H1 (cell line): ENCODE data around the gene TACC2. TPM values are rescaled to one million over a fixed set of nuclear protein-coding genes. Genes with fewer than 3 reads are reported as not detected.
A peak's percentile ranks its signal among the peaks of the same experiment; 100 is the strongest.

Source experiments
- CTCF ChIA-PET: fragments of 300-600 bp; sonication (Branson Sonifier 250); formaldehyde crosslinking; loops from one replicate; lab custom pipeline; 2021; ENCODE audit not compliant: partially characterized antibody; lab: Charles Lee
- POLR2A ChIA-PET: fragments of 300-600 bp; sonication (Branson Sonifier 250); formaldehyde crosslinking; loops from one replicate; lab custom pipeline; 2021; ENCODE audit warnings: inconsistent platforms; ENCODE audit not compliant: partially characterized antibody; lab: Charles Lee
- DNase-seq, 2 experiments: peaks; one replicate each; pipeline versions ENCODE4 v3.0.0 to v3.0.0-alpha.2; 2010 to 2022; ENCODE audit warnings: low spot score in 2 of 2, low read depth in 1 of 2, mixed read lengths in 1 of 2
- FAIRE-seq: peaks from 2 replicates; lab custom pipeline; 2011; peaks lifted over from hg19 to GRCh38; lab: Jason Lieb, UNC
- H2AFZ ChIP-seq: 2 replicates; pipeline ENCODE4 v1.8.1; 2012; ENCODE audit warnings: low read length, inconsistent platforms
- H2AK5ac ChIP-seq: 2 replicates; pipeline ENCODE4 v1.6.1; 2013; ENCODE audit warnings: low read depth, low read length
- H2BK120ac ChIP-seq: replicated peaks from 2 replicates; pipeline ENCODE3; 2013; ENCODE audit warnings: low read depth, low read length, inconsistent platforms
- H2BK12ac ChIP-seq: 2 replicates; pipeline ENCODE4 v1.6.1; 2013; ENCODE audit warnings: low read depth, low read length
- H2BK15ac ChIP-seq: 2 replicates; pipeline ENCODE4 v1.6.1; 2013; ENCODE audit warnings: low read length
- H2BK20ac ChIP-seq: 2 replicates; pipeline ENCODE4 v1.6.1; 2013; ENCODE audit warnings: low read length
- H2BK5ac ChIP-seq: 2 replicates; pipeline ENCODE4 v1.6.1; 2013; ENCODE audit warnings: low read depth, low read length
- H3K14ac ChIP-seq: 2 replicates; pipeline ENCODE4 v1.6.1; 2013; ENCODE audit warnings: inconsistent platforms; ENCODE audit not compliant: insufficient read length
- H3K18ac ChIP-seq: 2 replicates; pipeline ENCODE4 v1.6.1; 2013; ENCODE audit warnings: low read length; ENCODE audit errors: extremely low read depth
- H3K23ac ChIP-seq: 2 replicates; pipeline ENCODE4 v1.6.1; 2013; ENCODE audit warnings: inconsistent platforms; ENCODE audit not compliant: insufficient read length
- H3K23me2 ChIP-seq: 2 replicates; pipeline ENCODE4 v1.6.1; 2013; ENCODE audit warnings: low read depth, low read length
- H3K27ac ChIP-seq: 2 replicates; pipeline ENCODE4 v1.6.1; 2011; ENCODE audit warnings: low read depth, low read length, inconsistent platforms
- H3K27me3 ChIP-seq, 4 experiments: replicated peaks in 1 of 4; 1 replicate in 1 of 4; 2 replicates in 3 of 4; pipeline versions ENCODE4 v1.6.1 to v1.8.1; 2011 to 2013; ENCODE audit warnings: low read length in 3 of 4, mild to moderate bottlenecking in 3 of 4, inconsistent platforms in 2 of 4, mixed read lengths in 2 of 4, moderate library complexity in 1 of 4; ENCODE audit not compliant: control insufficient read depth in 3 of 4, insufficient read depth in 3 of 4; ENCODE audit errors: extremely low read depth in 1 of 4
- H3K36me3 ChIP-seq, 4 experiments: 2 replicates each; pipeline versions ENCODE4 v1.6.1 to v1.8.1; 2011 to 2013; ENCODE audit warnings: mild to moderate bottlenecking in 4 of 4, low read length in 3 of 4, moderate library complexity in 2 of 4, control low read depth in 1 of 4, inconsistent platforms in 1 of 4; ENCODE audit not compliant: insufficient read depth in 4 of 4, control insufficient read depth in 2 of 4
- H3K4ac ChIP-seq: replicated peaks from 2 replicates; pipeline ENCODE3; 2013; ENCODE audit warnings: low read length, low read depth, mixed read lengths, inconsistent platforms; ENCODE audit not compliant: insufficient read length
- H3K4me1 ChIP-seq, 4 experiments: replicated peaks in 1 of 4; 1 replicate in 1 of 4; 2 replicates in 3 of 4; pipeline versions ENCODE4 v1.6.1 to v1.8.1; 2011 to 2013; ENCODE audit warnings: low read length in 3 of 4, inconsistent platforms in 2 of 4, mixed read lengths in 1 of 4; ENCODE audit not compliant: insufficient read depth in 4 of 4, control insufficient read depth in 3 of 4
- H3K4me2 ChIP-seq, 2 experiments: 2 replicates each; pipeline versions ENCODE4 v1.6.1 to v1.8.1; 2011 to 2013; ENCODE audit warnings: low read depth in 2 of 2, low read length in 2 of 2, control low read depth in 1 of 2, inconsistent platforms in 1 of 2, mild to moderate bottlenecking in 1 of 2; ENCODE audit not compliant: insufficient read depth in 1 of 2
- H3K4me3 ChIP-seq, 4 experiments: fragments of 200-600, 300-600 bp in 1 of 4; sonication (generic), shearing (Covaris generic), sonication (Bioruptor Twin) in 1 of 4; 2 replicates each; pipeline versions ENCODE4 v1.5.1 to v1.8.1; 2011 to 2016; ENCODE audit warnings: low read length in 4 of 4, low read depth in 3 of 4, control low read depth in 2 of 4, inconsistent platforms in 2 of 4, mild to moderate bottlenecking in 2 of 4, mixed read lengths in 1 of 4, moderate library complexity in 1 of 4; ENCODE audit not compliant: insufficient read depth in 2 of 4; ENCODE audit errors: extremely low read depth in 1 of 4
- H3K56ac ChIP-seq: replicated peaks from 2 replicates; pipeline ENCODE3; 2013; ENCODE audit warnings: low read depth, mild to moderate bottlenecking, mixed read lengths, low read length, inconsistent platforms; ENCODE audit not compliant: insufficient read length
- H3K79me1 ChIP-seq: 2 replicates; pipeline ENCODE4 v1.6.1; 2013; ENCODE audit warnings: low read depth, low read length, control low read depth
- H3K79me2 ChIP-seq, 2 experiments: 2 replicates each; pipeline versions ENCODE4 v1.6.1 to v1.8.1; 2012 to 2013; ENCODE audit warnings: low read length in 2 of 2, mild to moderate bottlenecking in 2 of 2, inconsistent platforms in 1 of 2; ENCODE audit not compliant: insufficient read depth in 2 of 2, control insufficient read depth in 1 of 2
- H3K9ac ChIP-seq, 4 experiments: replicated peaks in 1 of 4; 1 replicate in 1 of 4; 2 replicates in 3 of 4; pipeline versions ENCODE4 v1.6.1 to v1.8.1; 2011 to 2013; ENCODE audit warnings: low read depth in 3 of 4, low read length in 3 of 4, control low read depth in 2 of 4, mild to moderate bottlenecking in 2 of 4, moderate library complexity in 2 of 4, inconsistent platforms in 1 of 4; ENCODE audit errors: extremely low read depth in 1 of 4
- H3K9me3 ChIP-seq, 2 experiments: 2 replicates each; pipeline versions ENCODE4 v1.6.1 to v1.8.1; 2012 to 2013; ENCODE audit warnings: mild to moderate bottlenecking in 2 of 2, moderate library complexity in 2 of 2, control low read depth in 1 of 2, inconsistent platforms in 1 of 2, low read depth in 1 of 2, low read length in 1 of 2, mixed read lengths in 1 of 2; ENCODE audit not compliant: insufficient read depth in 2 of 2
- H4K20me1 ChIP-seq, 2 experiments: replicated peaks in 1 of 2; 2 replicates each; pipeline versions ENCODE3 to v1.8.1; 2011 to 2013; ENCODE audit warnings: inconsistent platforms in 2 of 2, low read length in 2 of 2, mild to moderate bottlenecking in 1 of 2; ENCODE audit not compliant: insufficient read depth in 2 of 2, control insufficient read depth in 1 of 2
- H4K5ac ChIP-seq: 2 replicates; pipeline ENCODE4 v1.6.1; 2013; ENCODE audit warnings: low read length, low read depth, mixed read lengths, inconsistent platforms; ENCODE audit not compliant: insufficient read length
- H4K8ac ChIP-seq: 2 replicates; pipeline ENCODE4 v1.8.0; 2013; ENCODE audit warnings: mild to moderate bottlenecking, moderate library complexity, low read length, inconsistent platforms; ENCODE audit not compliant: insufficient read depth; ENCODE audit errors: extremely low read depth
- H4K91ac ChIP-seq: replicated peaks from 2 replicates; pipeline ENCODE3; 2013; ENCODE audit warnings: low read length, mixed read lengths, inconsistent platforms; ENCODE audit not compliant: insufficient read length
- ATF3 ChIP-seq: IDR thresholded peaks from 2 replicates; pipeline ENCODE4 v1.6.1; 2011; ENCODE audit warnings: low read depth, mild to moderate bottlenecking, low read length; ENCODE audit not compliant: insufficient read depth
- E2F6 ChIP-seq: IDR thresholded peaks from 2 replicates; pipeline ENCODE4 v1.6.1; 2012; ENCODE audit warnings: inconsistent platforms
- KDM1A ChIP-seq: fragments of 200-600, 300-600 bp; sonication (generic); IDR thresholded peaks from 2 replicates; pipeline ENCODE4 v1.7.1; 2016; ENCODE audit warnings: mild to moderate bottlenecking, low read length, borderline replicate concordance
- KDM4A ChIP-seq: IDR thresholded peaks from one replicate; pipeline ENCODE4 v1.7.1; 2012; ENCODE audit warnings: low read depth, mild to moderate bottlenecking, moderate library complexity, low read length, inconsistent platforms; ENCODE audit not compliant: severe bottlenecking
- KDM5A ChIP-seq: fragments of 200-600 bp; IDR thresholded peaks from 2 replicates; pipeline ENCODE4 v1.7.1; 2012; ENCODE audit warnings: mild to moderate bottlenecking, low read length, inconsistent platforms, mixed read lengths
- MAFK ChIP-seq: IDR thresholded peaks from 2 replicates; pipeline ENCODE4 v1.6.1; 2012; ENCODE audit warnings: low read depth, mild to moderate bottlenecking, improper control_type of control experiment, low read length
- POLR2A ChIP-seq, 2 experiments: IDR thresholded peaks; 1 replicate in 1 of 2; 2 replicates in 1 of 2; pipeline ENCODE4 v1.6.1; 2011; ENCODE audit warnings: low read depth in 2 of 2, low read length in 2 of 2, mild to moderate bottlenecking in 2 of 2; ENCODE audit errors: control extremely low read depth in 1 of 2
- ZNF274 ChIP-seq: IDR thresholded peaks from 2 replicates; pipeline ENCODE4 v1.7.0; 2012; ENCODE audit warnings: low read length, borderline replicate concordance; ENCODE audit errors: extremely low read depth
- WGBS, 2 experiments: shearing (Covaris generic) in 1 of 2; methylation state at CpG; one replicate each; pipeline versions ENCODE4 v1.1.6 to v1.1.7; 2013 to 2015; ENCODE audit warnings: low lambda C conversion rate in 2 of 2, mixed read lengths in 2 of 2, inconsistent platforms in 1 of 2, low coverage in 1 of 2, missing lambda C conversion rate in 1 of 2; ENCODE audit not compliant: insufficient replicate concordance in 2 of 2, insufficient coverage in 1 of 2, insufficient read length in 1 of 2; ENCODE audit errors: extremely low coverage in 1 of 2, missing lambda C conversion rate in 1 of 2; 5-methylcytosine and 5-hydroxymethylcytosine counted together
- polyA plus RNA-seq, 7 experiments: library from polyadenylated mRNA; depleted of rRNA in 3 of 7; stranded (reverse) in 5 of 7; unstranded in 2 of 7; fragments of >200 nt in 5 of 7; fragments of 200-250 nt in 2 of 7; gene quantifications; 1 replicate in 5 of 7; 2 replicates in 1 of 7; 4 replicates in 1 of 7; pipeline versions ENCODE4 v1.2.1 to v1.2.3, GENCODE V29; 2011 to 2013; ENCODE audit warnings: missing spikeins in 2 of 7, mixed read lengths in 2 of 7
- total RNA-seq: library from RNA; stranded (reverse); fragmentation: NEBNext Ultra II Directional; extraction: Animal tissue kit (Norgen Biotek cat#: 25700); gene quantifications from 2 replicates; pipeline ENCODE4 v1.2.1, GENCODE V29; 2021

Gene TACC2
- total and polyA plus RNA-seq, 2 of the 8 experiments (the other 6 are each of a cell fraction or from before 2014, with no cell fraction given): 21.2 to 46.6 TPM

DNA sequence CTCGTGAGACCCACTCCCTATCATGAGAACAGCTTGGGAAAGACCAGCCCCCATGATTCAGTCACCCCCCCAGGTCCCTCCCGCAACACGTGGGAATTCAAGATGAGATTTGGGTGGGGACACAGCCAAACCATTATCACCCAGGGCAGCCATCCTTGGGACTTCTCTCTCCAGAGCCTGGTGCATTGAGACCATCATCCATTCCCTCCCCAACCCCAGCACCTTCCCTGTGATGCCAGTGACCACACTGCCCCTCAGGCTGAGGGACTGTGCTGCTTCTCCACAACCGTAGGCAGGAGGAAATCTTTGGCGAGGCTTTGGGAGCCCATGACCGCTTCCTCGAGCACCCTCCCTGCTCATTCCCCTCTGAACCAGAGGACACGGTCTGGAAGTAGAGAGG is 64.4 kb downstream of the TACC2 start:
- Histone ChIP-seq H2BK120ac (no peak overlapping the region), H3K4me2 (no peak overlapping the region), H2AK5ac (0 out of 2 replicates have a peak overlapping the region, but pooled peaks have one; percentile 48), H3K18ac (no peak overlapping the region), H3K4ac (no peak overlapping the region), H3K36me3 (no peaks in the 10 kb centered on the region; a peak in 1 of 8 replicates), H2BK20ac (no peak overlapping the region), H3K4me1 (peaks cover 0 to 6% (median 4%) of the 10 kb centered on the region in 4 experiments; a peak in 5 of 7 replicates), H2BK15ac (no peak overlapping the region), H3K23me2 (no peaks in the 10 kb centered on the region), H4K20me1 (no peaks in the 10 kb centered on the region), H4K91ac (no peak overlapping the region), H3K27me3 (no peaks in the 10 kb centered on the region; a peak in 1 of 7 replicates), H3K79me1 (no peaks in the 10 kb centered on the region), H3K23ac (no peak overlapping the region), H3K27ac (no peak overlapping the region), H3K4me3 (no peak overlapping the region), H3K14ac (no peak overlapping the region), H2BK5ac (no peak overlapping the region), H3K79me2 (no peaks in the 10 kb centered on the region), H3K9ac (no peak overlapping the region), H3K56ac (no peak overlapping the region), H3K9me3 (no peaks in the 10 kb centered on the region), H2BK12ac (no peak overlapping the region), H2AFZ (no peak overlapping the region), H4K8ac (no peak overlapping the region), H4K5ac (no peak overlapping the region)
- ChIA-PET POLR2A (no interaction called here), CTCF (interaction anchor here (0.7 to 2.7 kb wide), 3 partner anchors 9 to 19 kb away, joined by 3 to 11 read pairs (median 3); no protein-coding TSS in a partner anchor)
- DNase-seq (no peak), FAIRE-seq (no peak)
- no peak for TF ChIP-seq KDM1A
- TF ChIP-seq ATF3: no peak
- TF ChIP-seq KDM4A: no peak
- no peak for TF ChIP-seq ZNF274
- TF ChIP-seq MAFK: no peak
- TF ChIP-seq POLR2A (IDR thresholded peaks at IDR 0.05; ENCODE audit: control extremely low read depth in 1 of 2, low read depth in 2 of 2, low read length in 2 of 2): no peak
- no peak for TF ChIP-seq E2F6
- TF ChIP-seq KDM5A: no peak
- 92% methylated on average over 8 of the region's 8 CpGs; no CpG with 5 or more reads in 1 of the 2 experiments for WGBS, 2 experiments
